ENCODE results near the gene ISG15. TPM values are rescaled to one million over a fixed set of nuclear protein-coding genes. Genes with fewer than 3 reads are reported as not detected.

The ISG15 gene
- total and polyA plus RNA-seq, 2 of the 13 experiments (the other 11 are each of a cell fraction or from before 2014, with no cell fraction given), result 42.1 to 54.9 TPM

GRCh38 chr1:995665-996633, 17.3 kb upstream of the ISG15 start (continued):
- no peak for TF ChIP-seq ARNTL (CRISPR knock-in tag; IDR thresholded peaks at IDR 0.05)
- TF ChIP-seq LBX2 (CRISPR knock-in tag; IDR thresholded peaks at IDR 0.05; ENCODE audit: borderline replicate concordance), result no peak
- TF ChIP-seq ERF (CRISPR knock-in tag; IDR thresholded peaks at IDR 0.05), result no peak
- TF ChIP-seq, protein P1, sequence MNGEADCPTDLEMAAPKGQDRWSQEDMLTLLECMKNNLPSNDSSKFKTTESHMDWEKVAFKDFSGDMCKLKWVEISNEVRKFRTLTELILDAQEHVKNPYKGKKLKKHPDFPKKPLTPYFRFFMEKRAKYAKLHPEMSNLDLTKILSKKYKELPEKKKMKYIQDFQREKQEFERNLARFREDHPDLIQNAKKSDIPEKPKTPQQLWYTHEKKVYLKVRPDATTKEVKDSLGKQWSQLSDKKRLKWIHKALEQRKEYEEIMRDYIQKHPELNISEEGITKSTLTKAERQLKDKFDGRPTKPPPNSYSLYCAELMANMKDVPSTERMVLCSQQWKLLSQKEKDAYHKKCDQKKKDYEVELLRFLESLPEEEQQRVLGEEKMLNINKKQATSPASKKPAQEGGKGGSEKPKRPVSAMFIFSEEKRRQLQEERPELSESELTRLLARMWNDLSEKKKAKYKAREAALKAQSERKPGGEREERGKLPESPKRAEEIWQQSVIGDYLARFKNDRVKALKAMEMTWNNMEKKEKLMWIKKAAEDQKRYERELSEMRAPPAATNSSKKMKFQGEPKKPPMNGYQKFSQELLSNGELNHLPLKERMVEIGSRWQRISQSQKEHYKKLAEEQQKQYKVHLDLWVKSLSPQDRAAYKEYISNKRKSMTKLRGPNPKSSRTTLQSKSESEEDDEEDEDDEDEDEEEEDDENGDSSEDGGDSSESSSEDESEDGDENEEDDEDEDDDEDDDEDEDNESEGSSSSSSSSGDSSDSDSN (CRISPR knock-in tag; IDR thresholded peaks at IDR 0.05), result peak; percentile 53; the same call in 1 of the 2 replicates
- no peak for TF ChIP-seq ZNF136 (CRISPR knock-in tag; IDR thresholded peaks at IDR 0.05; ENCODE audit: low read depth)
- no peak for TF ChIP-seq ZBTB38 (CRISPR knock-in tag; IDR thresholded peaks at IDR 0.05)
- TF ChIP-seq KIAA2018 (CRISPR knock-in tag; IDR thresholded peaks at IDR 0.05; ENCODE audit: borderline replicate concordance), result no peak
- no peak for TF ChIP-seq FOXP1 (IDR thresholded peaks at IDR 0.05)
- no peak for TF ChIP-seq FOXP1 (CRISPR knock-in tag; IDR thresholded peaks at IDR 0.05)
- no peak for TF ChIP-seq ADNP (CRISPR knock-in tag; IDR thresholded peaks at IDR 0.05)
- TF ChIP-seq ZNF776 (CRISPR knock-in tag; IDR thresholded peaks at IDR 0.05), result no peak
- no peak for TF ChIP-seq HNRNPK (IDR thresholded peaks at IDR 0.05; ENCODE audit: low read depth, low read length, poor library complexity, severe bottlenecking)
- TF ChIP-seq TCF7 (IDR thresholded peaks at IDR 0.05; ENCODE audit: low read depth), result peak; percentile 41; the same call in 1 of the 2 replicates
- no peak for TF ChIP-seq ZNF720 (CRISPR knock-in tag; IDR thresholded peaks at IDR 0.05)
- TF ChIP-seq NFKB2 (CRISPR knock-in tag; IDR thresholded peaks at IDR 0.05; ENCODE audit: borderline replicate concordance), result no peak
- TF ChIP-seq HOXA3 (CRISPR knock-in tag; IDR thresholded peaks at IDR 0.05), result 0 out of 2 replicates have a peak, but pooled peaks have one; percentile 12
- no peak for TF ChIP-seq AHR (CRISPR knock-in tag; IDR thresholded peaks at IDR 0.05)
- TF ChIP-seq ZMYM4 (CRISPR knock-in tag; IDR thresholded peaks at IDR 0.05), result no peak
- no peak for TF ChIP-seq KLF13 (CRISPR knock-in tag; IDR thresholded peaks at IDR 0.05)
- TF ChIP-seq NCOA2 (CRISPR knock-in tag; IDR thresholded peaks at IDR 0.05), result peak; percentile 38; the same call in 1 of the 2 replicates

All from HepG2 (cell line).